Thyroid gland (tissue), 4 donors: ENCODE data around the gene ATF4. TPM values are rescaled to one million over a fixed set of nuclear protein-coding genes. Genes with fewer than 3 reads are reported as not detected.

Experiments used
- DNase-seq, 2 donors: peaks; one replicate each; pipeline ENCODE4 v3.0.0-alpha.2; 2019
- H3K27ac ChIP-seq, 3 donors: fragments of 200-600 bp; sonication (generic); 1 replicate in 2 of 3; 2 replicates in 1 of 3; pipeline ENCODE4 v1.5.1; 2016 to 2019; ENCODE audit warnings: mild to moderate bottlenecking in 1 of 3, moderate library complexity in 1 of 3
- H3K27me3 ChIP-seq: fragments of 200-600 bp; sonication (generic); one replicate; pipeline ENCODE4 v1.5.1; 2019
- H3K36me3 ChIP-seq, 2 donors: fragments of 200-600 bp; sonication (generic); one replicate each; pipeline ENCODE4 v1.5.1; 2016 to 2019
- H3K4me1 ChIP-seq, 2 donors: fragments of 200-600 bp; sonication (generic); one replicate each; pipeline ENCODE4 v1.5.1; 2017 to 2019
- H3K4me3 ChIP-seq, 3 donors: fragments of 200-600 bp; sonication (generic); replicated peaks in 1 of 3; 1 replicate in 2 of 3; 2 replicates in 1 of 3; pipeline ENCODE4 v1.5.1; 2016; ENCODE audit warnings: mild to moderate bottlenecking in 1 of 3
- H3K9me3 ChIP-seq: fragments of 200-600 bp; sonication (generic); one replicate; pipeline ENCODE4 v1.5.1; 2017
- CTCF ChIP-seq, 6 experiments: fragments of 200-600 bp in 3 of 6; fragments of 450-650 bp in 3 of 6; sonication (generic) in 3 of 6; IDR thresholded peaks; one replicate each; pipeline ENCODE4 v1.5.1; 2016 to 2019; ENCODE audit warnings: antibody characterized with exemption in 6 of 6, mild to moderate bottlenecking in 2 of 6, inconsistent platforms in 1 of 6, moderate library complexity in 1 of 6
- POLR2A ChIP-seq, 2 donors: fragments of 450-650 bp; IDR thresholded peaks; one replicate each; pipeline ENCODE4 v1.6.1; 2017; ENCODE audit warnings: antibody characterized with exemption in 2 of 2, mild to moderate bottlenecking in 2 of 2, moderate library complexity in 1 of 2
- WGBS, 2 donors: methylation state at CpG; one replicate each; pipeline ENCODE4 v1.1.5; 2017; 5-methylcytosine and 5-hydroxymethylcytosine counted together
- intact Hi-C: fragments of 100-400 bp; cut with DNase I; formaldehyde crosslinking; loops from one replicate; pipeline ENCODE4 v1.15.1; 2023
- total RNA-seq, 4 donors: library from RNA; depleted of rRNA; stranded (reverse); fragments of >200 nt; gene quantifications; one replicate each; pipeline ENCODE4 v1.2.3, GENCODE V29; 2016

ATF4 gene
- total RNA-seq, 4 donors from 2014 or later, result 173 to 273 (median 210) TPM

GRCh38 chr22:39500101-39500500, 20.3 kb upstream of the ATF4 start:
- Histone ChIP-seq H3K36me3 (peaks cover 8 to 9% of the 10 kb centered on the region in 2 donors), H3K27me3 (no peaks in the 10 kb centered on the region), H3K4me3 (no peak overlapping the region), H3K4me1 (peaks cover 22 to 32% of the 10 kb centered on the region in 2 donors), H3K27ac (no peak overlapping the region), H3K9me3 (no peaks in the 10 kb centered on the region)
- intact Hi-C loops, result loop anchor here (10.0 kb wide), 1 partner anchor 325 kb away; no protein-coding TSS in a partner anchor
- WGBS, 2 donors, result 84 to 88% methylated on average over 6 of the region's 6 CpGs
- TF ChIP-seq POLR2A (IDR thresholded peaks at IDR 0.05), result no peak
- TF ChIP-seq CTCF (IDR thresholded peaks at IDR 0.05), result no peak
- no peak for DNase-seq

- Histone ChIP-seq H3K4me1 (peaks cover 22 to 32% of the 10 kb centered on the region in 2 donors), H3K27me3 (no peaks in the 10 kb centered on the region), H3K9me3 (no peaks in the 10 kb centered on the region), H3K36me3 (peaks cover 19 to 24% of the 10 kb centered on the region in 2 donors), H3K27ac (peak overlapping the region; percentile 82 to 94 (median 89)), H3K4me3 (peak overlapping the region in 1 of 3 donors; percentile 83)
- WGBS, 2 donors, result 39 to 43% methylated on average over 10 of the region's 13 CpGs
- peak in 1 of 2 donors; percentile 32 for TF ChIP-seq POLR2A (IDR thresholded peaks at IDR 0.05)
- no peak for TF ChIP-seq CTCF (IDR thresholded peaks at IDR 0.05)
- DNase-seq, result no peak
- intact Hi-C loops, result loop anchor here (2.0 to 10.0 kb wide), 2 partner anchors 17 to 327 kb away; no protein-coding TSS in a partner anchor
Observed at GRCh38 chr22:39501644-39502108, 18.7 kb upstream of the ATF4 start.

DNA sequence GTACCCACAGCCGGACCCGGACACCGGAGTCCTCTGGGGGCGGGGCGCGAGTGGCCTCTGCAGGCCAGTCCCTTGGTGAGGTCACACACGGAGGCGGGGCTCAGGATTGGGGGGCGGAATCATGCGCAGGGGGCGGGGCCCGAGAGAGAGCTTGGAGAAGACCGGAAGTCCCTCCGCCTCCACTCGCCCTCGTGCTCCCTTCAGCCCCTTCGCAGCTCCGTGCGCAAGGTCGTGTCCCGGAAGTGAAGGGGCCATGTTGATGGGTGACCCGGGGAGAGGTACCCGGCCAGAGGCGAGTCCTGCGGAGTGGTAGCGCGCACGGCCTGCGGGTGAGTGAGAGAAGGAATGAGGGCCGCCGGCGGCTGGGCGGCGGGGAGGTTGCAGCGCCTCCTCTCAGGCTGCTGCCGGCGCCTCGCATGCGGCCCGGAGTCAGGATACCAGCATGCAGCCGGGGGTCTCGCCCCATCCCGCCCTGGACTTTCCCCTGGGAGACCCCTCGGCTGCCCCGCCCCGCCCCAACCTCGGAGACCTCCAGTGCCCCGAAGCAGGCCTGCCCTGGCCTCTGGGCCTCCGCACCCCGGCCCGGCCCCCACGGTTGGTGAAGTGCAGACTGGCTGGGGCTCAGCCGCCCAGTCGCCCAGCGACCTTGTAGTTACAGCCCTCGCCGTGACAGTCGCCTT, 18.1 kb upstream of the ATF4 start, which contains the start of gene MIEF1:
Gene MIEF1 (plus strand): TSS at position 182 of the 680 bp plus-strand sequence. CDS start 9,005 bp downstream, outside the sequence.
- TF ChIP-seq POLR2A (IDR thresholded peaks at IDR 0.05), result peak in 1 of 2 donors; percentile 62
- TF ChIP-seq CTCF (IDR thresholded peaks at IDR 0.05), result no peak

GRCh38 chr22:39502789-39503409, 17.5 kb upstream of the ATF4 start:
- H3K9me3 ChIP-seq, result no peaks in the 10 kb centered on the region
- H3K4me3 ChIP-seq, result peak overlapping the region; percentile 54 to 90 (median 83)
- 12 to 13% methylated on average over 15 to 18 of the region's 18 CpGs for WGBS, 2 donors
- DNase-seq, result no peak
- intact Hi-C loops, result loop anchor here (2.0 to 10.0 kb wide), 2 partner anchors 16 to 328 kb away; no protein-coding TSS in a partner anchor
- H3K36me3 ChIP-seq, result peaks cover 24 to 29% of the 10 kb centered on the region in 2 donors
- H3K4me1 ChIP-seq, result peaks cover 22 to 32% of the 10 kb centered on the region in 2 donors
- no peaks in the 10 kb centered on the region for H3K27me3 ChIP-seq
- H3K27ac ChIP-seq, result peak overlapping the region in 2 of 3 donors; percentile 89 to 94
- no peak for TF ChIP-seq CTCF (IDR thresholded peaks at IDR 0.05)
- TF ChIP-seq POLR2A (IDR thresholded peaks at IDR 0.05), result no peak

More for the DNA sequence above, 18.1 kb upstream of the ATF4 start, which contains the start of gene MIEF1:
- no peaks in the 10 kb centered on the region for H3K27me3 ChIP-seq
- DNase-seq, result peak; percentile 98
- H3K4me1 ChIP-seq, result peaks cover 22 to 32% of the 10 kb centered on the region in 2 donors
- 0% methylated on average over 4 to 7 of the region's 58 CpGs for WGBS, 2 donors
- H3K36me3 ChIP-seq, result peaks cover 23 to 29% of the 10 kb centered on the region in 2 donors
- peak within 1 kb of the TSS; percentile 54 to 90 (median 83) for H3K4me3 ChIP-seq
- intact Hi-C loops, result loop anchor here (2.0 to 10.0 kb wide), 2 partner anchors 17 to 327 kb away; no protein-coding TSS in a partner anchor
- no peaks in the 10 kb centered on the region for H3K9me3 ChIP-seq
- H3K27ac ChIP-seq, result peak within 1 kb of the TSS; percentile 82 to 94 (median 89)
